Stomach (tissue), 4 donors: ENCODE measurements around the gene ITPRID2.

Experiments
- EP300 ChIP-seq: sonication (generic); formaldehyde crosslinking; IDR thresholded peaks from one replicate; pipeline ENCODE4 v1.6.1; 2017; ENCODE audit warnings: antibody characterized with exemption
- POLR2AphosphoS5 ChIP-seq, 3 donors: sonication (generic); formaldehyde crosslinking; IDR thresholded peaks; one replicate each; pipeline ENCODE4 v1.6.1; 2016; ENCODE audit warnings: antibody characterized with exemption in 3 of 3
- TF ChIP-seq, protein P1 (sequence below), 7 experiments: fragments of 450-650 bp in 4 of 7; fragments of 200-600 bp in 3 of 7; sonication (generic) in 3 of 7; IDR thresholded peaks; one replicate each; pipeline ENCODE4 v1.5.1; 2016 to 2019; ENCODE audit warnings: antibody characterized with exemption in 7 of 7, control low read depth in 2 of 7, mild to moderate bottlenecking in 1 of 7

GRCh38 chr2:181962142-181962541 is 70.6 kb downstream of the ITPRID2 start:
- TF ChIP-seq POLR2AphosphoS5 (IDR thresholded peaks at IDR 0.05), result no peak
- TF ChIP-seq, protein P1, sequence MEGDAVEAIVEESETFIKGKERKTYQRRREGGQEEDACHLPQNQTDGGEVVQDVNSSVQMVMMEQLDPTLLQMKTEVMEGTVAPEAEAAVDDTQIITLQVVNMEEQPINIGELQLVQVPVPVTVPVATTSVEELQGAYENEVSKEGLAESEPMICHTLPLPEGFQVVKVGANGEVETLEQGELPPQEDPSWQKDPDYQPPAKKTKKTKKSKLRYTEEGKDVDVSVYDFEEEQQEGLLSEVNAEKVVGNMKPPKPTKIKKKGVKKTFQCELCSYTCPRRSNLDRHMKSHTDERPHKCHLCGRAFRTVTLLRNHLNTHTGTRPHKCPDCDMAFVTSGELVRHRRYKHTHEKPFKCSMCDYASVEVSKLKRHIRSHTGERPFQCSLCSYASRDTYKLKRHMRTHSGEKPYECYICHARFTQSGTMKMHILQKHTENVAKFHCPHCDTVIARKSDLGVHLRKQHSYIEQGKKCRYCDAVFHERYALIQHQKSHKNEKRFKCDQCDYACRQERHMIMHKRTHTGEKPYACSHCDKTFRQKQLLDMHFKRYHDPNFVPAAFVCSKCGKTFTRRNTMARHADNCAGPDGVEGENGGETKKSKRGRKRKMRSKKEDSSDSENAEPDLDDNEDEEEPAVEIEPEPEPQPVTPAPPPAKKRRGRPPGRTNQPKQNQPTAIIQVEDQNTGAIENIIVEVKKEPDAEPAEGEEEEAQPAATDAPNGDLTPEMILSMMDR (IDR thresholded peaks at IDR 0.05), result no peak
- no peak for TF ChIP-seq EP300
